Amniotic stem cell (primary cell): ENCODE data around the gene HES1.

Source experiments
- DNase-seq: peaks from one replicate; lab custom pipeline; 2025; lab: John Stamatoyannopoulos, UW

Gene HES1

GRCh38 chr3:194167480-194168282, 31.7 kb downstream of the HES1 start:
- no peak for DNase-seq

DNA sequence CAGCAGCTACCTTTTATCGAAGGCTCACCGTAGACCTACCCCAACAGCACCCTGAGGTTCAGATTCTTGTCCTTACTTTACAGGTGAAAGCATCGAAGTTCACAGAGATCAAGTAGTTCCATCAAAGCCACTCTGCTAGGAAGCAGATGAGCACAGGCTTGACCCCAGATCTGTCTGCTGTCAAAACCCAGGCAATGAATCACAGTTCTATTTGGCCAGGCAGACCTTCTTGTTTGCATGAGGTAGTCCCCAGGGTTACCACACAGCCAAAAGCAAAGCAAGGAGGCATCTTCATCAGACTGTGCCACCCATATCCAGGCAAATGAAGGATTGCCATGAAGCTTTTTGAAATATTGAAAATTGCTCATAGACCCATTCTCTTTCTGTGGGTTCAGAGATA, 33.0 kb downstream of the HES1 start:
- DNase-seq: no peak

- DNase-seq: no peak
Measured at GRCh38 chr3:194169595-194169994, 33.6 kb downstream of the HES1 start.

DNA sequence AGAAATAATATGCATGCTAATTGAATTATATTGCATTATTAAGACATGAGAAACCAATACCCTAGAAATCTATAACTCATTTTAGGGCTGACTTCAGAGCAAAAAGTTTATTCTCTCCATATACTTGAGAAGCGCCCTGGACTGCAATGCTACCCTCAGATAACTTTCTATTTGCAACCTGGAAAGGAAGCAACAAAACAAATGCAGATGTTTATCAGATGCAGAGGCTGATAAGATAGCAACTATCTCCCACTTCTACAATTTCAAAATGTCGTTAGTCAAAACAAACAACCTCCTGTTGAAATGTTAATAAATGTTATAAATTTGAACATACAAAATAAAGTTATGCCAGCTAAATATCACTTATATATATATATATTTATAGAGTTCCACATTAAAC, 34.8 kb downstream of the HES1 start:
- no peak for DNase-seq

- no peak for DNase-seq
Measured at GRCh38 chr3:194174406-194174805, 38.5 kb downstream of the HES1 start.

GRCh38 chr3:194174980-194175379, 39.0 kb downstream of the HES1 start:
- no peak for DNase-seq

- no peak for DNase-seq
Measured at GRCh38 chr3:194176274-194176991, 40.5 kb downstream of the HES1 start.

GRCh38 chr3:194177141-194177540, 41.2 kb downstream of the HES1 start:
- no peak for DNase-seq

DNA sequence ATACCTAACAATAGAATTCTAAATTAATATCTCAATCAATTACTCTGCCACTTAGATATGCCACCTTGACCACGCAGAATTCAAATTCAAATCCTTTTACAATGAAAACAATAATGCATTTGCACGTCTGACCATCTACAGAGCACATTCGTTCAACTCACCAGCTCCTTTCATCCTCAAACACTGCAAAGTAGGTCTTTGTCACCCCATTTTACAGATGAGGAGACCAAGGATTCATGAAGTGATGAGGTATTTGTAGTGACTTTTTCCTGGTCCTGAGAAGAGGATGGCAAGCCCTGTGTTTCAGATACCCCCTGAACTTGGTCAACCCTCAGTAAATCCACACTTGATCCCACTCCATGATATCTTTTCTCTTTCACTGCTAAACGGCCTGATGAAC, 42.2 kb downstream of the HES1 start:
- no peak for DNase-seq

- DNase-seq: no peak
Measured at GRCh38 chr3:194178669-194179068, 42.7 kb downstream of the HES1 start.

- DNase-seq: no peak
Measured at GRCh38 chr3:194180570-194180969, 44.6 kb downstream of the HES1 start.

DNA sequence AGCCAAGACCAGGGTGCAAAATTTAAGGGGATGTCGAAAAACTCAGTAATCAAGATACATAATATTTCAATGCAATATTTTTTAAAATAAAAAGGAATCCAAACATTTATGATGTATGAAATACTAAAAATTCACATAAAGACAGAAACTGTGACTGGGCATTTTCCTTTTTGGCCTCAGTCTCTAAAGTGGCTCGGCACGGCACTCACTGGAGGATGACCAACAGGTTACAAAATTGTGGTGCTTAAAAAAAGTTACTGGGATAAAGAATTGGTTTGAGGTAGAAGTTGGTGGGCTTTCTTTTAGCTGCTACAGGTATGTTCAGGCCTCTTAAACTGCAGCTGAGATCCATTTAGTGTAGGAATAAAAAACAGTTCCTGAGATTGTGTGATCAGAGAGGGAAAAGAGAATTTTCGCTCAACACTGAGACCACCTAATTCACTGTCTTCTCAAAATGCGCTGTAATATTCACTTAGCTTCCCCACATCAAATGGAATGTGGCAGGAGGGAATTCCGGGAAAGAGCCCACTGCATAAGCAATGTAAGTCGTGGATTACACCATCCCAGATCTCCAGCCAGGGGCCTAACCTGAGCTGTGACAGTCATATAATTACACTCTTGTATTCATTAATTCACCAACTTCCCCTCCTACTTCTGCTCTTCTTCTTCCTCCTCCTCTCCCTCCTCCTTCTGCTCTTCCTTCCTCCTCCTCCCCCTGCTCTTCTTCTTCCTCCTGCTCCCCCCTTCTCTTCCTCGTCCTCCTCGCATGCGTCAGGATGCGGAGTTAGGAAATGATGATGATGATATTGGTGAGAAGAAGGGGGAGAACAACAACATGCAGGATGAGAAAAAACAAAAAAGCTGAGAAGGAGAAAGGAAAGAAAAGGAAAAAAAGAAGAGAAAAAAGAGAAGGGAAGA, 45.9 kb downstream of the HES1 start:
- no peak for DNase-seq

- DNase-seq: no peak
Measured at GRCh38 chr3:194183271-194183670, 47.3 kb downstream of the HES1 start.

DNA sequence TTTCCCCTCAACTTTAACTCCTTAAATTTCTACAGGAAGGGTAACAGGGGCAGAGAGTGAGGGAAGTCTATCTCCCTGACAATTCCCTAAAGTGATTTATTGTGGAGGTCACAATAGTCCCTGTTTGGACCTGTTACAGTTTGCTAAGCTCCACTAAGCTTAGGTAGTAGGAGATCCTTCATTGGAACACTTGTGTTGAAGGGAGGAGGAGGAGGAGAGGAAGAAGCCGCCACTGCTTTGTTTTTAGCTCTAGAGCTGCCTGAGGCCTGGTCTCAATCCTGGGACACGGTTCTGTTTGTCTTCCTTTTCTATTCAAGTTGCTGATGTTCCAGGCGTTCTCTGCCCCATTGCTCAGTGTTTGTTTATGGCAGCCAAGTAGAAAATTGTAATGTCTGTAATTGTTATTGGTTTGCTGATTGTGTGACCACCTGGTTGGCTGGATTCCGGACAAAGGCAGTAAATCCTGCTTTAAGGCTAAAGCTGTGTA, 48.4 kb downstream of the HES1 start:
- no peak for DNase-seq

DNA sequence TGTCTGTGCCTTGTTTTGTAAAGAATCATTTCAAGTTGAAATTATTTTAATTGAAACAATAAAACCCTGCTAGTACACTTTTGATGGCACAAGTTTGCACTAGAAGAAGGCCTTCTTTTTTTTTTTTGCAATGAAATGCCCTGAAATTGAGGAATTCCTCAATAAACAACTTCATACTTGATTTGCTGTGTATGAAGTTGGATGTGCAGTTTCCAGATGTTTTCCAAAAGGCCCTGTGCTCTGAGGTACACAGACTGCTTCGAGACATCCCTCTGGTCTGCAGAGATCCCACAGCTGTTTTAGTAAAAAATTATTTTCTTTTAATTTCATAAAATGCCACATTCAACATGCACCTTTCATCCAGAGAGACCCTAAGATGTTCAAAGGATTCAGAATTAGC, 48.9 kb downstream of the HES1 start:
- DNase-seq: no peak

DNA sequence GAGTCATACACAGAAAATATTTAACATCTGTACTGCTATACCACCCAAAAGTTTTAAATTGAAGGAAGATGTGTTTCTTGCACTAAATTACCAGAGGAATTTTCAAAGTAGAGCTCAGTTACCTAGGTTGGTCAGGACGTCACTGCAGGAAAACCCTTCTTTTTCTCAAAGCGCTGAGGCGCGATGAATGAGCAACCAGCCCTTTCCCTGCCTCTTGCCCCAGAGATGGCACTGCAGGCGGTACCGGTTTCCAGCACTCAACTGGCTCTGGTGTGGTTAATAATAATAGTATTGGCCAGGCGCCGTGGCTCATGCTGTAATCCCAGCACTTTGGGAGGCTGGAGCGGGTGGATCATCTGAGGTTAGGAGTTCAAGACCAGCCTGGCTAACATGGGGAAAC, 49.3 kb downstream of the HES1 start:
- DNase-seq: no peak

DNA sequence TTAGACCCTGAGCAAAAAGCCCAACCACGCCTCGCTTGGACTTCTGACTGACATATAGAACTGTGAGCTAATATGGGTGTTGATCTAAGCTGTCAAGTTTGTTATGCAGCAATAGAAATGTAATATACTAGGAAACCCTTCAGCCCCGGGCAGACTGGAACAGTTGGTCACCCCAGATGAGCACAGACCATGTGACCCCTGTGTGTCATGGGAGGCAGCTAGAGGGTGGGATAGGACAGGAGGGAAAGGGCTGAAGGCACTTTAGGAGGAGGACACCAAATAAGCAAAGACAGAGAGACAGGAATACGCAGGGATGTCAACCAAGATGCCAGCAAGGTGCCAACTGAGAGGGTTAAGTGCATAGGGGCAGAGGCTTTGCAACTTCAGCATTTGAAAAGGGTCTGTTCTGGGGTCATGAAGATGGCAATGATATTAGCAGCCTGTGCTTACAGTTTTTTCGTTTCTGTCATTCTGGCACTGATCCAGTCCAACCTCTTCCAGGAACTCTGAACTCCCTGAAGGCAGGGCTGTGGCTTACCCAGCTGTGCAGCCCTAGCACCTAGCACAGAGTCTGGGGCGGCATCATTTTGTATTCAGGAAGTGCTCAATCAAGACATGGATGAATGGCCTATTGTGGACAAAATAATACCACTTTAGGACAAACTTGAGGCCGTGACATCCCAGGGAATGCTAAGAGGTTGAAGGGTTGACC, 51.4 kb downstream of the HES1 start:
- DNase-seq: no peak
